HCT116 (cell line): ENCODE results near the gene AGAP2. TPM values are rescaled to one million over a fixed set of nuclear protein-coding genes. Genes with fewer than 3 reads are reported as not detected.

Source experiments
- ATAC-seq: fragments of 200-7000 bp; cut with Tn5 transposase; 2 replicates; pipeline ENCODE4 v1.9.1; 2020; ENCODE audit warnings: mild to moderate bottlenecking, moderate library complexity
- BruUV-seq: library from RNA; stranded (reverse); fragments of 400-500 nt; replicated peaks from 2 replicates; lab custom pipeline; 2021; lab: Mats Ljungman, UMichigan
- CTCF ChIA-PET: fragments of 300-600 bp; sonication (Branson Sonifier 250); formaldehyde crosslinking; loops from one replicate; lab custom pipeline; 2021; ENCODE audit warnings: antibody characterized with exemption; lab: Charles Lee
- POLR2A ChIA-PET: fragments of 300-600, 350-600 bp; sonication (Branson Sonifier 250); formaldehyde crosslinking; loops from one replicate; lab custom pipeline; 2021; ENCODE audit warnings: antibody characterized with exemption; lab: Charles Lee
- RAD21 ChIA-PET, 2 experiments: fragments of 300-600 bp; sonication (Branson Sonifier 250); formaldehyde crosslinking; loops; one replicate each; lab custom pipeline; 2023; ENCODE audit warnings: low total read pairs in 2 of 2; ENCODE audit not compliant: uncharacterized antibody in 2 of 2, unreplicated experiment in 2 of 2, low non-redundant PET in 1 of 2; lab: Charles Lee
- DNase-seq: peaks from one replicate; pipeline ENCODE4 v3.0.0-alpha.2; 2010; ENCODE audit warnings: low read depth, low spot score
- H2AFZ ChIP-seq: fragments of 200-600 bp; shearing (Covaris generic), sonication (generic); 2 replicates; pipeline ENCODE4 v1.6.1; 2017; ENCODE audit warnings: low read depth, mixed run types, mixed read lengths, antibody characterized with exemption, low read length; ENCODE audit not compliant: poor library complexity, severe bottlenecking
- H3K27ac ChIP-seq: 2 replicates; pipeline ENCODE4 v1.5.1; 2012; ENCODE audit warnings: low read depth, low read length
- H3K27me3 ChIP-seq: fragments of 200-600 bp; sonication (generic); 2 replicates; pipeline ENCODE4 v1.6.1; 2016; ENCODE audit warnings: mixed run types, low read length, mixed read lengths; ENCODE audit not compliant: insufficient read depth
- H3K36me3 ChIP-seq, 2 experiments: fragments of 200-500 bp in 1 of 2; fragments of 200-600 bp in 1 of 2; sonication (Bioruptor generic) in 1 of 2; sonication (generic) in 1 of 2; 2 replicates each; pipeline versions ENCODE4 v1.5.1 to v1.6.1; 2014 to 2016; ENCODE audit warnings: low read length in 2 of 2, inconsistent platforms in 1 of 2, mixed read lengths in 1 of 2, mixed run types in 1 of 2; ENCODE audit not compliant: insufficient read depth in 2 of 2, control insufficient read depth in 1 of 2
- H3K4me1 ChIP-seq, 2 experiments: fragments of 200-600 bp in 1 of 2; sonication (generic) in 1 of 2; 2 replicates each; pipeline versions ENCODE4 v1.5.1 to v1.6.1; 2012 to 2017; ENCODE audit warnings: low read length in 2 of 2, inconsistent platforms in 1 of 2, mild to moderate bottlenecking in 1 of 2, mixed read lengths in 1 of 2, mixed run types in 1 of 2, moderate library complexity in 1 of 2; ENCODE audit not compliant: insufficient read depth in 2 of 2, control insufficient read depth in 1 of 2
- H3K4me2 ChIP-seq: fragments of 200-600 bp; sonication (generic); 2 replicates; pipeline ENCODE4 v1.6.1; 2017; ENCODE audit warnings: mixed run types, low read length, mixed read lengths
- H3K4me3 ChIP-seq, 2 experiments: fragments of 200-600 bp in 1 of 2; sonication (generic) in 1 of 2; replicated peaks in 1 of 2; 2 replicates each; pipeline ENCODE4 v1.5.1; 2011 to 2016; ENCODE audit warnings: low read length in 2 of 2, control low read depth in 1 of 2, low read depth in 1 of 2, mild to moderate bottlenecking in 1 of 2, mixed read lengths in 1 of 2, mixed run types in 1 of 2
- H3K79me2 ChIP-seq: fragments of 200-600 bp; sonication (generic); 2 replicates; pipeline ENCODE4 v1.6.1; 2017; ENCODE audit warnings: mild to moderate bottlenecking, mixed run types, low read length, moderate library complexity, mixed read lengths; ENCODE audit not compliant: insufficient read depth
- H3K9ac ChIP-seq: fragments of 200-600 bp; sonication (generic); 2 replicates; pipeline ENCODE4 v1.6.1; 2016; ENCODE audit warnings: low read length, mixed read lengths
- H3K9me2 ChIP-seq: fragments of 200-600 bp; sonication (generic), shearing (Covaris generic); 2 replicates; pipeline ENCODE4 v1.6.1; 2017; ENCODE audit warnings: mixed run types, mild to moderate bottlenecking, moderate library complexity; ENCODE audit not compliant: insufficient read depth
- H3K9me3 ChIP-seq, 2 experiments: fragments of 200-500 bp in 1 of 2; fragments of 200-600 bp in 1 of 2; sonication (Bioruptor generic) in 1 of 2; sonication (generic) in 1 of 2; 2 replicates each; pipeline ENCODE4 v1.6.1; 2014 to 2017; ENCODE audit warnings: low read length in 2 of 2, mixed read lengths in 2 of 2, inconsistent platforms in 1 of 2, low read depth in 1 of 2, mild to moderate bottlenecking in 1 of 2, mixed run types in 1 of 2, moderate library complexity in 1 of 2; ENCODE audit not compliant: control insufficient read depth in 1 of 2, insufficient read depth in 1 of 2
- H4K20me1 ChIP-seq: fragments of 200-600 bp; sonication (generic), shearing (Covaris generic); 2 replicates; pipeline ENCODE4 v1.6.1; 2017; ENCODE audit warnings: mixed run types, mild to moderate bottlenecking, moderate library complexity; ENCODE audit not compliant: insufficient read depth
- CTCF ChIP-seq, 3 experiments: fragments of 200-600 bp in 1 of 3; sonication (generic) in 1 of 3; IDR thresholded peaks in 2 of 3; conservative IDR thresholded peaks in 1 of 3; 2 replicates each; pipeline ENCODE4 v1.5.1; 2012 to 2017; ENCODE audit warnings: low read depth in 2 of 3, low read length in 2 of 3, antibody characterized with exemption in 1 of 3, borderline replicate concordance in 1 of 3, control low read depth in 1 of 3, mild to moderate bottlenecking in 1 of 3, mixed read lengths in 1 of 3, mixed run types in 1 of 3, moderate library complexity in 1 of 3; ENCODE audit not compliant: insufficient read depth in 1 of 3
- EGR1 ChIP-seq: IDR thresholded peaks from 2 replicates; pipeline ENCODE4 v1.6.1; 2012; ENCODE audit warnings: low read depth
- ELF1 ChIP-seq: IDR thresholded peaks from 2 replicates; pipeline ENCODE4 v1.6.1; 2012; ENCODE audit warnings: low read depth, borderline replicate concordance
- EZH2phosphoT487 ChIP-seq: fragments of 200-600 bp; IDR thresholded peaks from 2 replicates; pipeline ENCODE4 v1.6.1; 2018; ENCODE audit warnings: antibody characterized with exemption, borderline replicate concordance
- POLR2AphosphoS5 ChIP-seq: IDR thresholded peaks from 2 replicates; pipeline ENCODE4 v1.6.1; 2011; ENCODE audit warnings: mild to moderate bottlenecking, low read depth, low read length, moderate library complexity
- RAD21 ChIP-seq: IDR thresholded peaks from 2 replicates; pipeline ENCODE4 v1.6.1; 2012; ENCODE audit warnings: low read depth, mild to moderate bottlenecking
- SIN3A ChIP-seq: IDR thresholded peaks from 2 replicates; pipeline ENCODE4 v1.6.1; 2012; ENCODE audit warnings: low read depth
- SRF ChIP-seq: IDR thresholded peaks from 2 replicates; pipeline ENCODE4 v1.6.1; 2012; ENCODE audit warnings: low read depth
- intact Hi-C: fragments of 100-400 bp; cut with micrococcal nuclease; formaldehyde crosslinking; loops from 2 replicates; pipeline ENCODE4 v1.10.0; 2022
- total RNA-seq: library from RNA; stranded (reverse); gene quantifications from one replicate; pipeline ENCODE4 v1.2.1, GENCODE V29; 2021; ENCODE audit not compliant: unreplicated experiment
- TF ChIP-seq, protein P1 (sequence below): IDR thresholded peaks from 2 replicates; pipeline ENCODE4 v1.6.1; 2012
- TF ChIP-seq, protein P2 (sequence below): IDR thresholded peaks from 2 replicates; pipeline ENCODE4 v1.6.1; 2012

Gene AGAP2
- total RNA-seq, 1 experiment from 2014 or later = 15.8 TPM

DNA sequence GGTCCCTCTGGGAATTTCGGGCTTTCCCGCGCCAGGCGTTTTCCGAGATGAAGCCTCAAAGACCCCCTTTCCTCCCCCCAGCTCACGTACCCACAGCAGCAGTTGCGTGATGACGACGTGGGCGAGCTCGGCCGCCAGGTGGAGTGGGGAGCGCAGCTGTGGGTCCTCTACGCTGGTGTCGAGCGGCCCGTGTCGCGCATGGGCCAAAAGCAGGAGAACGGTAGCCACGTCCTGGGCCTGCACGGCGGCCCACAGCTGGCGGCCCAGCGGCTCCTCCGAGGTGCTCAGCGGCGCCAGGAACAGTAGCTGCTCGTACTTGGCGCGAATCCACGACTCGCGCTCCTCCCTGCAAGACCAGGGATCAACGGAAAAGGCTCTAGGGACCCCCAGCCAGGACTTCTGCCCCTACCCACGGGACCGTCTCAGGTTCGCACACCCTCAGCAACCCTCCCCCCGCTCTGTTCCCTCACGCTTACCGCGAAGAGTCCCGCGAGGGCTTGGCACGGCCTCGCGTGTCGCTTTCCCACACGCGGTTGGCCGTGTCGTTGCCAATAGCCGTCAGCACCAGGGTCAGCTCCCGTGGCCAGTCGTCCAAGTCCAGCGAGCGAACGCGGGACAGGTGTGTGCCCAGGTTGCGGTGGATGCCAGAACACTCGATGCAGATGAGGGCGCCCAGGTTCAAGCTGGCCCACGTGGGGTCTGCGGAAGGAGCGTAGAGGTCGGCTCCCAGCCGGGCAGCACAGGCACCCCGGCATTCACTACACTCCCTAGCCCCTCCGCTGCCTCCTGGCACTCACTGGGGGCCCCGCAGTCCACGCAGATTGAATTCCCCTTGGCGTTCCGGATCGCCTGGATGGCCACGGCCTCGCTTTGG lies 11.4 kb downstream of the AGAP2 start:
- CTCF ChIA-PET = interaction anchor here (1.0 to 3.1 kb wide), 4 partner anchors 11 to 146 kb away, joined by 3 to 15 read pairs (median 3); no protein-coding TSS in a partner anchor

GRCh38 chr12:57726151-57726883 lies 12.2 kb downstream of the AGAP2 start:
- ATAC-seq (peak; percentile 94), DNase-seq (peak; percentile 72)
- Histone ChIP-seq H3K36me3 (peaks cover 4 to 8% of the 10 kb centered on the region in 2 experiments; a peak in 2 of 4 replicates), H3K79me2 (no peaks in the 10 kb centered on the region), H3K4me2 (peak overlapping the region; percentile 99), H3K9ac (peak overlapping the region; percentile 89), H3K4me3 (peak overlapping the region; percentile 85 to 89), H4K20me1 (no peaks in the 10 kb centered on the region), H2AFZ (no peak overlapping the region), H3K4me1 (peaks cover 7 to 18% of the 10 kb centered on the region in 2 experiments; a peak in 3 of 4 replicates), H3K27me3 (no peaks in the 10 kb centered on the region), H3K9me2 (no peaks in the 10 kb centered on the region), H3K9me3 (no peaks in the 10 kb centered on the region), H3K27ac (peak overlapping the region; percentile 92)
- ChIA-PET CTCF (interaction anchor here (0.6 to 3.1 kb wide), 13 partner anchors 10 to 271 kb away, joined by 3 to 15 read pairs (median 4); partner anchors contain the start of genes EEF1AKMT3, INHBE, METTL1 and OS9), POLR2A (interaction anchor here (0.8 to 1.2 kb wide), 5 partner anchors 15 to 212 kb away, joined by 3 to 7 read pairs (median 4); partner anchors contain the start of genes OS9 and TSPAN31), RAD21 (no interaction called here)
- intact Hi-C loops = loop anchor here (2.0 kb wide), 1 partner anchor 16 kb away; no protein-coding TSS in a partner anchor
- no TSS peak for BruUV-seq
- TF ChIP-seq POLR2AphosphoS5 = peak; percentile 57; the same call in 1 of the 2 replicates
- TF ChIP-seq, protein P1, sequence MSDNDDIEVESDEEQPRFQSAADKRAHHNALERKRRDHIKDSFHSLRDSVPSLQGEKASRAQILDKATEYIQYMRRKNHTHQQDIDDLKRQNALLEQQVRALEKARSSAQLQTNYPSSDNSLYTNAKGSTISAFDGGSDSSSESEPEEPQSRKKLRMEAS = peak; percentile 68
- TF ChIP-seq CTCF (IDR thresholded peaks at IDR 0.05 in 2 of 3, conservative IDR thresholded peaks at IDR 0.05 in 1 of 3; ENCODE audit: borderline replicate concordance in 1 of 3, insufficient read depth in 1 of 3, low read depth in 2 of 3, low read length in 2 of 3) = peak; percentile 76 to 95 (median 83)
- no peak; the same call in 1 of the 2 replicates for TF ChIP-seq ELF1
- peak; percentile 34; the same call in 1 of the 2 replicates for TF ChIP-seq EGR1
- TF ChIP-seq SIN3A = no peak
- TF ChIP-seq, protein P2, sequence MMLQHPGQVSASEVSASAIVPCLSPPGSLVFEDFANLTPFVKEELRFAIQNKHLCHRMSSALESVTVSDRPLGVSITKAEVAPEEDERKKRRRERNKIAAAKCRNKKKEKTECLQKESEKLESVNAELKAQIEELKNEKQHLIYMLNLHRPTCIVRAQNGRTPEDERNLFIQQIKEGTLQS = no peak
- TF ChIP-seq RAD21 = peak; percentile 57

More for the DNA sequence above, 11.4 kb downstream of the AGAP2 start:
- TF ChIP-seq EZH2phosphoT487 (no peak), SRF (no peak), ELF1 (no peak)
- TF ChIP-seq, protein P2 = no peak
- TF ChIP-seq, all 23 proteins: peak for 0
- DNase-seq (no peak), ATAC-seq (peak; percentile 1; the same call in 1 of the 2 replicates)
- Histone ChIP-seq H3K9me3 (no peaks in the 10 kb centered on the region), H3K9ac (peak overlapping the region; percentile 89), H3K27ac (peak overlapping the region; percentile 92), H3K4me1 (peaks cover 7 to 18% of the 10 kb centered on the region in 2 experiments; a peak in 3 of 4 replicates), H4K20me1 (no peaks in the 10 kb centered on the region), H3K9me2 (no peaks in the 10 kb centered on the region), H3K79me2 (no peaks in the 10 kb centered on the region), H2AFZ (no peak overlapping the region), H3K27me3 (no peaks in the 10 kb centered on the region), H3K36me3 (peaks cover 4 to 13% of the 10 kb centered on the region in 2 experiments; a peak in 2 of 4 replicates), H3K4me3 (peak overlapping the region; percentile 85 to 89), H3K4me2 (peak overlapping the region; percentile 99)
- intact Hi-C loops = loop anchor here (2.0 kb wide), 1 partner anchor 16 kb away; no protein-coding TSS in a partner anchor
- BruUV-seq = TSS peak; percentile 50
- ChIA-PET POLR2A (interaction anchor here (1.1 kb wide), 1 partner anchor 212 kb away, joined by 4 read pairs; no protein-coding TSS in a partner anchor), RAD21 (no interaction called here)
